Prostate gland (tissue), 2 donors: Measurements from ENCODE around the gene CCR1. TPM values are rescaled to one million over a fixed set of nuclear protein-coding genes. Genes with fewer than 3 reads are reported as not detected.

ENCODE experiments used
- DNase-seq: peaks from one replicate; pipeline ENCODE4 v3.0.0-alpha.2; 2019; ENCODE audit warnings: low spot score
- H3K27ac ChIP-seq, 2 donors: fragments of 200-600 bp; sonication (generic); 2 replicates each; pipeline ENCODE4 v1.5.1; 2017 to 2019
- H3K27me3 ChIP-seq: fragments of 200-600 bp; sonication (generic); replicated peaks from 2 replicates; pipeline ENCODE4 v1.5.1; 2019; ENCODE audit not compliant: insufficient read depth
- H3K36me3 ChIP-seq, 2 donors: fragments of 200-600 bp; sonication (generic); 1 replicate in 1 of 2; 2 replicates in 1 of 2; pipeline versions ENCODE4 v1.5.1 to v1.8.1; 2017 to 2019
- H3K4me1 ChIP-seq: fragments of 200-600 bp; sonication (generic); replicated peaks from 2 replicates; pipeline ENCODE4 v1.5.1; 2019
- H3K4me3 ChIP-seq, 2 donors: fragments of 200-600 bp; sonication (generic); 2 replicates each; pipeline ENCODE4 v1.5.1; 2017 to 2019
- H3K9me3 ChIP-seq: fragments of 200-600 bp; sonication (generic); 2 replicates; pipeline ENCODE4 v1.5.1; 2017
- CTCF ChIP-seq, 4 experiments: fragments of 200-600 bp in 2 of 4; fragments of 450-650 bp in 2 of 4; sonication (generic) in 2 of 4; IDR thresholded peaks; 1 replicate in 3 of 4; 2 replicates in 1 of 4; pipeline ENCODE4 v1.5.1; 2016 to 2019; ENCODE audit warnings: antibody characterized with exemption in 4 of 4, mild to moderate bottlenecking in 2 of 4, moderate library complexity in 2 of 4
- POLR2A ChIP-seq: fragments of 450-650 bp; IDR thresholded peaks from one replicate; pipeline ENCODE4 v1.6.1; 2016; ENCODE audit warnings: antibody characterized with exemption, mild to moderate bottlenecking
- POLR2AphosphoS5 ChIP-seq: sonication (generic); formaldehyde crosslinking; IDR thresholded peaks from one replicate; pipeline ENCODE4 v1.6.1; 2017; ENCODE audit warnings: antibody characterized with exemption
- WGBS: methylation state at CpG from one replicate; pipeline ENCODE4 v1.1.5; 2018; 5-methylcytosine and 5-hydroxymethylcytosine counted together
- intact Hi-C: fragments of 100-400 bp; cut with DNase I; formaldehyde crosslinking; loops from one replicate; pipeline ENCODE4 v1.14.2; 2022
- total RNA-seq, 2 donors: library from RNA; depleted of rRNA; stranded (reverse); fragments of >200 nt; gene quantifications; one replicate each; pipeline ENCODE4 v1.1.0, GENCODE V29; 2016

The CCR1 gene
- total RNA-seq, 2 donors from 2014 or later: 0.46 to 2.5 TPM

GRCh38 chr3:46187876-46188275 is 20.2 kb downstream of the CCR1 start:
- no peak for DNase-seq
- TF ChIP-seq POLR2AphosphoS5: no peak
- TF ChIP-seq CTCF (IDR thresholded peaks at IDR 0.05): no peak
- TF ChIP-seq POLR2A: no peak
- H3K4me1 ChIP-seq: no peaks in the 10 kb centered on the region
- no peaks in the 10 kb centered on the region for H3K27me3 ChIP-seq
- H3K9me3 ChIP-seq: no peaks in the 10 kb centered on the region
- intact Hi-C loops: no loop called here
- 95% methylated on average over 2 of the region's 2 CpGs for WGBS
- no peaks in the 10 kb centered on the region for H3K36me3 ChIP-seq
- H3K27ac ChIP-seq: no peak overlapping the region
- no peak overlapping the region for H3K4me3 ChIP-seq

GRCh38 chr3:46187341-46187700 is 20.8 kb downstream of the CCR1 start:
- no peak for DNase-seq
- Histone ChIP-seq H3K27me3 (no peaks in the 10 kb centered on the region), H3K9me3 (no peaks in the 10 kb centered on the region), H3K27ac (no peak overlapping the region), H3K36me3 (no peaks in the 10 kb centered on the region), H3K4me1 (no peaks in the 10 kb centered on the region), H3K4me3 (no peak overlapping the region)
- TF ChIP-seq POLR2A (no peak), POLR2AphosphoS5 (no peak), CTCF (IDR thresholded peaks at IDR 0.05) (no peak)
- WGBS: 94% methylated on average over 2 of the region's 2 CpGs
- intact Hi-C loops: no loop called here

GRCh38 chr3:46186471-46187340 is 21.4 kb downstream of the CCR1 start:
- Histone ChIP-seq H3K36me3 (no peaks in the 10 kb centered on the region), H3K4me3 (no peak overlapping the region), H3K27ac (no peak overlapping the region), H3K9me3 (no peaks in the 10 kb centered on the region), H3K4me1 (no peaks in the 10 kb centered on the region), H3K27me3 (no peaks in the 10 kb centered on the region)
- DNase-seq: no peak
- WGBS: 72% methylated on average over 3 of the region's 3 CpGs
- intact Hi-C loops: no loop called here
- TF ChIP-seq POLR2A (no peak), CTCF (IDR thresholded peaks at IDR 0.05) (no peak), POLR2AphosphoS5 (no peak)

- WGBS: 67% methylated on average over 1 of the region's 1 CpG
- no peak for DNase-seq
- TF ChIP-seq POLR2AphosphoS5 (no peak), CTCF (IDR thresholded peaks at IDR 0.05) (no peak)
- H3K9me3 ChIP-seq: no peaks in the 10 kb centered on the region
- no peaks in the 10 kb centered on the region for H3K4me1 ChIP-seq
- intact Hi-C loops: no loop called here
- H3K27ac ChIP-seq: no peak overlapping the region
- H3K36me3 ChIP-seq: no peaks in the 10 kb centered on the region
- H3K27me3 ChIP-seq: no peaks in the 10 kb centered on the region
- H3K4me3 ChIP-seq: no peak overlapping the region
Observed at GRCh38 chr3:46184469-46184868, 23.6 kb downstream of the CCR1 start.

- intact Hi-C loops: no loop called here
- Histone ChIP-seq H3K9me3 (no peaks in the 10 kb centered on the region), H3K27ac (no peak overlapping the region), H3K4me1 (no peaks in the 10 kb centered on the region), H3K4me3 (no peak overlapping the region), H3K27me3 (no peaks in the 10 kb centered on the region), H3K36me3 (no peaks in the 10 kb centered on the region)
- 84% methylated on average over 5 of the region's 5 CpGs for WGBS
- no peak for DNase-seq
- TF ChIP-seq CTCF (IDR thresholded peaks at IDR 0.05) (no peak), POLR2A (no peak), POLR2AphosphoS5 (no peak)
Observed at GRCh38 chr3:46183330-46183729, 24.8 kb downstream of the CCR1 start.
